DMS153 treated with DMSO at 0.1 percent for 48 hours (cell line): ENCODE results near the gene TK1.

Source experiments
- DNase-seq: peaks from one replicate; lab custom pipeline; 2025; ENCODE audit not compliant: unreplicated experiment; lab: John Stamatoyannopoulos, UW

Gene TK1

GRCh38 chr17:78125138-78125913 lies 61.5 kb downstream of the TK1 start:
- DNase-seq: no peak

- no peak for DNase-seq
Observed at GRCh38 chr17:78124836-78125137, 62.1 kb downstream of the TK1 start.
